Astrocyte of the spinal cord (primary cell): ENCODE data around the gene NTMT1.

Experiments
- DNase-seq: peaks from one replicate; pipeline ENCODE4 v3.0.0; 2011; ENCODE audit warnings: low read depth, low spot score
- H3K4me3 ChIP-seq: 2 replicates; pipeline ENCODE4 v1.5.1; 2011; ENCODE audit warnings: low read depth, mild to moderate bottlenecking, low read length, moderate library complexity
- CTCF ChIP-seq: IDR thresholded peaks from 2 replicates; pipeline ENCODE4 v1.5.1; 2012; ENCODE audit warnings: low read depth, mild to moderate bottlenecking, low read length, inconsistent platforms
- in situ Hi-C: cut with HindIII; loops from 2 replicates; pipeline ENCODE4 v1.10.0; 2017; ENCODE audit warnings: low sequenced_read_pairs

Gene NTMT1

GRCh38 chr9:129611307-129611800, 14.6 kb upstream of the NTMT1 start:
- no peak for TF ChIP-seq CTCF
- DNase-seq, result no peak
- no peak overlapping the region for H3K4me3 ChIP-seq
- in situ Hi-C loops, result no loop called here

- no peak for TF ChIP-seq CTCF
- no peak overlapping the region for H3K4me3 ChIP-seq
- in situ Hi-C loops, result no loop called here
These were observed 13.8 kb upstream of the NTMT1 start for GRCh38 chr9:129612123-129612522.

DNA sequence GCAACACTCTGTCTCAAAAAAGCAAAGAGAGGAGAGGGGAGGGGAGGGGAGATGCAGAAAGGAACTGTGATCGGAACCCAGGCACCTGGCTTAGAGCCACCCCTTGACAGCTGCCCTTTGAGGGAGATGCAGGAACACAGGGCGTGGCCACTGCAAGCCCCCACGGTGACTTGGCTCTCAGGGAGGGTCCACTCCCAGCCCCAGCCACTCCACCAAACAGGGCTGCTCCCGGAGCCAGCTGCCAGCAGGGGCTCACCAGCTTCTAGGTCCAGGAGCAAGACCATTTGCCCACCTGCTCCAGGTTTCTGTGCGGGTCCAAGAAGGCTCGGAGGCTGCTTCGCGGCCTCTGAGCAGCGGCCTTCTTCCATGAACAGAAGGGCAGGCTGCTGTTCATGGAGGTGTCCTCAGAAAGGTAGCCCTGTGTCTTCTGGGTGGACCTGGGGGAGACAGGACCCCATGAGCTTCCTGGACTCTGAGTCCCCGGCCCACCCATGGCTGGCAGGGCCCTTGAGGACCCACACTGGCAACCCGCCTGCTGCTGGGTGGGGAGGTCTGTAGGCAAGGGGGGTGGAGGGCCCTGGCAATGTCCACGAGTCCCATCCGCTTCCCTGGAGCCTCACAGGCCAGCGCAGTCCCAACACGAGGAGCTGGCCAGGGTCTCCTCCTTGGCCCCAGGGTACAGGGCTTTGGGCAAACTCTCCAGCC, 13.0 kb upstream of the NTMT1 start:
- DNase-seq, result no peak
- H3K4me3 ChIP-seq, result no peak overlapping the region
- no peak for TF ChIP-seq CTCF
- in situ Hi-C loops, result no loop called here

More at GRCh38 chr9:129612123-129612522, 13.8 kb upstream of the NTMT1 start:
- DNase-seq, result no peak

DNA sequence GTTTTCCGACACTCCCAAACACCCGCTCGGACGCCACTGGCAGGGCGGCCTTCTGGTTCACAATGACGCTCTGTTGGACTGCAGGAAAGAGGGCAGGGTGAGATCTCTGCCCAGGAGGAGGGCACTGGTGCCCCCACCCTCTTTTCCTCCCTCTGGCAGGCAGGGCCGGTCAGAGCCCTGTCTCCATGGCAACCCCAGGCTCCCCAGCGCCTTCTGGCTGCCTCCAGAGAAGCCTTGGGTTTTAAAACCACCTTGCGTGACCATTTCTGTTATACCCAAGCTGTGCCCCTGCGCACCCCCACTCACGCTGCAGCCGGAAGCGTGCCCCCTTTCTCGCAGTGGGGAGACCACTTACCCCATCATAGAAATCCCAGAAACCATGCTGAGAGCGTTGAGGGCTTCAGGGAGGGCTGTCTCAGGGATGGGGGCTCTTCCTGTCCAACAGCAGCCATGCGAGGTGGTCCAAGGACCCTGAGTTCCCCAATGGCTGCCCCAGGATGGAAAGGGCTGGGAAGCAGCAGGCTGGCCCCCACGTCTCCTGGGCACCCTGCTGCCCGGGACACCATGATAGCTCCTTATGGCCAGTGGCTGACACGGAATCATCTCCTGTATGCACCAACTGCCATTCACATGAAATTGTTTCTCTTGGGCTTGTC, 12.3 kb upstream of the NTMT1 start:
- no peak overlapping the region for H3K4me3 ChIP-seq
- no peak for TF ChIP-seq CTCF
- no peak for DNase-seq
- in situ Hi-C loops, result no loop called here

DNA sequence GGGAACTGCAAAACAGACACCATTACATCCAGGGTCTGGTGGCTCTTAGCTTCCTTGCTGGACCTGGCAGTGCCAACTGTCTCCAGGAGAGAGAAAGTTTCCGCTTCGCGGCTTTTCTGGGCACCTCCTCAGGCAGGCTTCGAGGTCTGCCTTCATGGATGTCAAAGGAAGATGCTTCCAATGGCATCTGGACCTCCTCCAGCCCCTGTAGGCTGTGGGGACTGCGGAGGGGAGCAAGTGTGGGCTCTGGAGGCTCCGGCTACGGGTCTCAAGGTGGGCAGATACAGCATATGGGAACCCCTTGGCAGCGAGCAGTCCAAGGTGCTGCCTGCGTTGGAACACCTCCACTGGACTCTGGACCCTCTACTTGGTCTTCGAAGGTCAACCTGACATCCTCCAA, 11.0 kb upstream of the NTMT1 start:
- in situ Hi-C loops, result no loop called here
- no peak for DNase-seq
- TF ChIP-seq CTCF, result no peak
- H3K4me3 ChIP-seq, result no peak overlapping the region

DNA sequence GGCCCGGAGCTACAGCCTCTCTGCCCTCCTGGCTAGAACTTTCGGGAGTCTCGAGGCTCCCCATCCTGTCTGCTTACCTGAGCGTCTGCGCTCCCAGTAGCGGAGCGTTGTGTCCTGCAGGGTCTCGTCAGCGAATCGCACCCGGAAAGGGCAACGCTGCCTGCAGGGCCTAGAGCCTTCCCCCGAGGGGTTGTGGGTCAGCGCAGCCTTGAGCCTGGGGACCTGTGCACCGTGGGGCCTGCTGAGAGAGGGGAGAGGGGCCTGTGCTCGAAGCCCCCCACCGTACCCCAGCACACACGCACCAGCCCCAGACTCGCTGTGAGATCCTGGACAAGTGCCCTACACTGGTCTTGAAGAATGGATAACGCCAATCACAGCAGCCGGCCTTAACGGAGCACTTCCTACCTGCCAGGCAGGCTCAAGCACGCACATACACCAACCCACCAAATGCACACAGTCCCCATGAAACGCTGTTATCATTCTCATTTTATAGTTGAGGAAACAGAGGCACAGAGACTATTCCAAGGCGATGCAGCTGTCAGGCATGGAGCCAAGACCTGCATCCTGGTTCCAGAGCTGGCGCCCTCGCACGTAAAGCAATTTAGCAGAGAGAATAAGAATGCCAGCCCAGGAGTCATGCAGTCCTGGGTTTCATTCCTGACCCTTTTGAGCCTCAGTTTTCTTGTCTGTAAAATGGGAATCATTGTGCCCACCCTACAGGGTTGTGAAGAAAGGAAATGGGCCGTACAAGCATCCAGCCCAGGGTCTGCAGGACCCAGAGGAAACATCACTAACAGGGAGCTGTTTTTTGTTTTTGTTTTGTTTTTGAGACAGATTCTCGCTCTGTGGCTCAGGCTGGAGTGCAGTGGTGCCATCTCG, 10.3 kb upstream of the NTMT1 start:
- in situ Hi-C loops, result no loop called here
- no peak for DNase-seq
- H3K4me3 ChIP-seq, result no peak overlapping the region
- TF ChIP-seq CTCF, result no peak
